Measurements from ENCODE around the gene SLC43A3.
A peak's percentile ranks its signal among the peaks of the same experiment; 100 is the strongest.
"Not testable (repeated sequence)": the region's sequence is repeated elsewhere in the genome, so short reads cannot be mapped to it uniquely, and the experiment has no call there.

SLC43A3 gene

GRCh38 chr11:57406337-57406904 lies 20.5 kb downstream of the SLC43A3 start:
- TF ChIP-seq CTCF (IDR thresholded peaks at IDR 0.05; ENCODE audit: insufficient read depth, low read depth, low read length, missing control alignments) = no peak
- DNase-seq (ENCODE audit: low read depth) = no peak
- H3K4me3 ChIP-seq (ENCODE audit: low read length) = no peak overlapping the region

GRCh38 chr11:57405271-57405860 lies 21.6 kb downstream of the SLC43A3 start:
- no peak for DNase-seq (ENCODE audit: low read depth)
- no peak for TF ChIP-seq CTCF (IDR thresholded peaks at IDR 0.05; ENCODE audit: insufficient read depth, low read depth, low read length, missing control alignments)
- H3K4me3 ChIP-seq (ENCODE audit: low read length) = no peak overlapping the region

GRCh38 chr11:57403802-57404147 lies 23.1 kb downstream of the SLC43A3 start:
- no peak overlapping the region for H3K4me3 ChIP-seq (ENCODE audit: low read length)
- no peak for TF ChIP-seq CTCF (IDR thresholded peaks at IDR 0.05; ENCODE audit: insufficient read depth, low read depth, low read length, missing control alignments)
- DNase-seq (ENCODE audit: low read depth) = no peak

GRCh38 chr11:57403003-57403801 lies 23.7 kb downstream of the SLC43A3 start:
- DNase-seq (ENCODE audit: low read depth); H3K4me3 ChIP-seq (ENCODE audit: low read length): not testable (repeated sequence)

GRCh38 chr11:57402188-57403002 lies 24.5 kb downstream of the SLC43A3 start:
- TF ChIP-seq CTCF (IDR thresholded peaks at IDR 0.05; ENCODE audit: insufficient read depth, low read depth, low read length, missing control alignments) = no peak

GRCh38 chr11:57399972-57400578 lies 26.8 kb downstream of the SLC43A3 start:
- TF ChIP-seq CTCF (IDR thresholded peaks at IDR 0.05; ENCODE audit: insufficient read depth, low read depth, low read length, missing control alignments) = no peak
- no peak for DNase-seq (ENCODE audit: low read depth)
- H3K4me3 ChIP-seq (ENCODE audit: low read length) = no peak overlapping the region

More at GRCh38 chr11:57402188-57403002, 24.5 kb downstream of the SLC43A3 start:
- DNase-seq (ENCODE audit: low read depth) = peak; percentile 71
- no peak overlapping the region for H3K4me3 ChIP-seq (ENCODE audit: low read length)

All from epithelial cell of esophagus (primary cell).